Prostate gland (tissue), 2 donors: Measurements from ENCODE around the gene ATP13A2.
A peak's percentile ranks its signal among the peaks of the same experiment; 100 is the strongest.

Experiments
- CTCF ChIP-seq, 4 experiments: fragments of 200-600 bp in 2 of 4; fragments of 450-650 bp in 2 of 4; sonication (generic) in 2 of 4; IDR thresholded peaks; 1 replicate in 3 of 4; 2 replicates in 1 of 4; pipeline ENCODE4 v1.5.1; 2016 to 2019; ENCODE audit warnings: antibody characterized with exemption in 4 of 4, mild to moderate bottlenecking in 2 of 4, moderate library complexity in 2 of 4
- POLR2A ChIP-seq: fragments of 450-650 bp; IDR thresholded peaks from one replicate; pipeline ENCODE4 v1.6.1; 2016; ENCODE audit warnings: antibody characterized with exemption, mild to moderate bottlenecking
- POLR2AphosphoS5 ChIP-seq: sonication (generic); formaldehyde crosslinking; IDR thresholded peaks from one replicate; pipeline ENCODE4 v1.6.1; 2017; ENCODE audit warnings: antibody characterized with exemption

GRCh38 chr1:17027900-17028299 is 16.2 kb upstream of the ATP13A2 start:
- TF ChIP-seq POLR2AphosphoS5 (peak; percentile 14), CTCF (IDR thresholded peaks at IDR 0.05) (no peak), POLR2A (no peak)
